Stimulated activated CD8-positive, alpha-beta memory T cell treated with anti-CD3 and anti-CD28 coated beads, Interleukin-15, amount 100 ng/mL, for 4 hours (primary cell): ENCODE measurements around the gene LBX2.

Source experiments
- DNase-seq, 2 donors: peaks; one replicate each; pipeline ENCODE4 v3.0.0-alpha.2; 2020; ENCODE audit warnings: low read depth in 2 of 2

LBX2 gene

GRCh38 chr2:74457549-74458131 is 41.8 kb downstream of the LBX2 start:
- peak; percentile 70 to 76 for DNase-seq

DNA sequence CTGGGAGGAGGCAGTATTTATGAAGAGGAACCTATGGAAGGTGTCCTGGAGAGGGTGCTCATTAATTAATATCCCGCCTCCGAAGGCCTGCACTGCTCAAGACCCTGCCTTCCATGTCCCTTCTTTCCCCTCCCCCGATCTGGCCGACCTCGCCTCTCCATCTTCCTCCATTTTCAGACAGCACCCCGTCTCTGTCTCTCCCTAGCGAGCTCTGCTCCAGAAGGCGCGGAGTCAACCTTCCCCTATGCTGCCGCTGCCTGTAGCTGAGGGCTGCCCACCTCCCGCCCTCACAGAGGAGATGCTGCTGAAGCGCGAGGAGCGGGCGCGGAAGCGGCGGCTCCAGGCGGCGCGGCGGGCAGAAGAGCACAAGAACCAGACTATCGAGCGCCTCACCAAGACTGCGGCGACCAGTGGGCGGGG is 42.3 kb downstream of the LBX2 start:
- DNase-seq: no peak

DNA sequence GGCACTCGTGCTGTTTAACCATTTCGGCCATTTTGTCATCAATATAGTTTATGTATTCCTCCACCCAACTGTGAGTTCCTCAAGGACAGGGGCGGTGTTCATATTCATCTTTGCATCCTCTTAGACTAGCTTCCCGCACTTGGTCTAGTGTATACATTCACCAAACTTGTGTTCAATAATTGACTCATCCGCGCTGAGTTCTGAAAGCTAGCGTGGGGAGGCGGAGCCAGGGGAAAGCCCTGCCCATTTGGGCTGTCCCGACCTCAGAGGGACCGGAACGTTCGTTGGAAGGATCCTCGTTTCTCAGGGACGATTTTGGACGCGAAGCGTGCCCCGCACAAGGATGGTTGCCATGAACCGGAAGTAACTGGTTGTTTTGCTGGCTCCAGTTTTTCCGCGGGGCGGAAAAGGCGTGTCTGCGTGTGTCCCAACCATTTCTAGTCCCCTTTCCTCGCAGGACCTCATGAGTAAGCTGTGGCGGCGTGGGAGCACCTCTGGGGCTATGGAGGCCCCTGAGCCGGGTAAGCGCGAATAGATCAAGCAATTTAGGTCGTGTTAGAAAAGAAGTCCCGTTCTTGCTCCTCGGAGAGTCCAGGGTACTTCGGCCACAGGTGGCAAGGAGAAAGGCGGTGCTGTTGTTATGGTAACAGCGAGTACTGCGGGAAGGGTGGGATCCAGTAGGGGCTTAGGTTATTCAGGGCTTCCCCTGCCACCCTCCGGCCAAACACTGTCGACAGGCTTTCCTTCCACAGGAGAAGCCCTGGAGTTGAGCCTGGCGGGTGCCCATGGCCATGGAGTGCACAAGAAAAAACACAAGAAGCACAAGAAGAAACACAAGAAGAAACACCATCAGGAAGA is 44.5 kb downstream of the LBX2 start, which contains the start of gene INO80B:
Gene INO80B, plus strand, starts transcription at position 434 of the 858 bp plus-strand sequence. Its CDS starts 30 bp downstream, at position 464.
- DNase-seq: peak; percentile 95 to 96

- no peak for DNase-seq
These were observed 48.7 kb downstream of the LBX2 start for GRCh38 chr2:74450570-74451190.

GRCh38 chr2:74448771-74449170 is 50.6 kb downstream of the LBX2 start:
- no peak for DNase-seq
